GM18868 (cell line): ENCODE data around the gene NXN.
"Not testable (repeated sequence)": the region's sequence is repeated elsewhere in the genome, so short reads cannot be mapped to it uniquely, and the experiment has no call there.

ENCODE experiments used
- ATAC-seq: cut with Tn5 transposase; IDR thresholded peaks from one replicate; pipeline ENCODE4 v1.9.1; 2021; ENCODE audit warnings: mild to moderate bottlenecking, moderate library complexity; ENCODE audit not compliant: unreplicated experiment

The NXN gene

DNA sequence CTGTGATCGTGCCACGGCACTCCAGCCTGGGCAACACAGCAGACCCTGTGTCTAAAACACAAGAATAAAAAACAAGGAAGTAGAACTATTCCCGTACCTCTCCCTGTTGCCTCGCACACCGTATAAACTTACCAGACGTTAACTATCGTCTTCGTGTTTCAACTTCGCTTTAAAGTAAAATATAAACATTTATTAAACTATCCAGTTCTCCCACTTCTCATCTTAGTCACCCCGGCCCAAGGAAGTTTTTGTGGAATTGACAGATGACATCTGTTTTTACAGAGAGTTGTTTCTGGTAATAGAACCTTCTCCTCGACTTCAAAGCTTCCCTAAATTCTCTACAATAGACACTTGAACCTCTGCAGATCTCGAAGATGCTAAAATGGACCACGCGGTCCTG is 83.1 kb downstream of the NXN start:
- ATAC-seq = no peak

DNA sequence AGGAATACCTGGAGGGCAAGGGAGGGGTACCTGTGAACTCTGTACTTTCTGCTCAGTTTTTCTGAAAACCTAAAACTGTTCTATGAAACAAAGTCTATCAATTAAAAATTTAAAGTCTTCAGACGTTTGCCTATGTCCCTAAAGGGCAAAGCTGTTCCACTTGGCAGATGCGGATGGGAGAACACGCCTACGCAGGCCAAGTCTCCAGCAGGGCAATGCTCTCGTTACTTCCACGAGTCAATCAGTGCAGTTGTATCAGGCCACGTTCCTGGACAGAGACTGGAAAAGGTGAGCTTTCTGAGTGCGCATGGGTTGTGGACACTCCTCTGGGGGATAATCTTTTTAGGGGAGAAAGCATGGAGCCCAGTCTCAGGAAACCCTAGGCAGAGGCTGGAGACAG is 86.6 kb downstream of the NXN start:
- no peak for ATAC-seq

DNA sequence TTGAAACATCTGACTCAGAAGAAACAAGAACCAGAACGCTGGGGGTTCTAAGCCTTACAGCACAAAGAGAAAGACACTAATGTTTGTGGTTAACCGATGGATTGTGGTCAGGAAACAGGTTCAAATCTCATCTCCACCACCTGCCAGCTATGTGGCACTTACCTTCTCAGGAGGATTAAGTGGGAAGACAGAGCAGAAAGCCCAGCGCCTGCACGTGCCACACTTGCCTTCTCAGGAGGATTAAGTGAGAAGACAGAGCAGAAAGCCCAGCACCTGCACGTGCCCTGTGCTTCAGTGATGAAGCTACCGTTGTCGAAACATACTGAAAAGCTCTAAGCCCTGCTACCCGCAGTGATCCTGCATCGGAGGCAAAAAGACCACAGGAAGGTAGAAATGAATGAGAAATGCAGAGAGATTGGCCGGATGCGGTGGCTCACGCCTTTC is 90.6 kb downstream of the NXN start:
- ATAC-seq = no peak

DNA sequence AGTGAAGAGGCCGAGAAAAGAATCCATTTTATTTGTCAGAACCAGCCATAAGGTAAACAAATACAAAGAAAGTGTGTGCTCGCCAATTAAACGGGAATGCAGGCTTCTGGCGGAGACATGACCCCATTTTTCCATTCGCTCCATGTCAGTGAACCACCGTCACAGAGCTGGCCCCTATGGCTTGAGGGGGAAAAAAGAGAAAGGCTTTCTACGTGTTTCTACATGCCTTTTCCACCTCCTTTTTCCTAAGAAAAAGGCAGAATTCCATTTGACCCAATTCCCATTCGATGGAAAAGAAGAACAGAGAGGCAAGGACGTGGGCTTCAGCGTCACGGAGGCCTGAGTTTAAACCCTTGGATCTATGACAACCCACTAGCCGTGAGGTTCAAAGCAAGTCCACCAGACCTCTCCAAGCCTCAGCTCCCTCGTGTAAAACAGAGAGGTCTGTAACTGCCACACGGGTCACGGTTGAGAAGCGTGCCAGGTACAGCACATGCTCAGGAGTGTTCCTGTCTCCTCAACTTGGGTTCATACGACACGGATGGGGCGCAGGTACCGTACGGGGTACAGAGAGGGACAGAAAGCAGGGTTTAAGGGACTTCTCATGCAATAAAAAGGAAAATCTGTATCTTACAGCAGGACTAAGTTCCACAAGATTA is 91.9 kb downstream of the NXN start:
- ATAC-seq = no peak

DNA sequence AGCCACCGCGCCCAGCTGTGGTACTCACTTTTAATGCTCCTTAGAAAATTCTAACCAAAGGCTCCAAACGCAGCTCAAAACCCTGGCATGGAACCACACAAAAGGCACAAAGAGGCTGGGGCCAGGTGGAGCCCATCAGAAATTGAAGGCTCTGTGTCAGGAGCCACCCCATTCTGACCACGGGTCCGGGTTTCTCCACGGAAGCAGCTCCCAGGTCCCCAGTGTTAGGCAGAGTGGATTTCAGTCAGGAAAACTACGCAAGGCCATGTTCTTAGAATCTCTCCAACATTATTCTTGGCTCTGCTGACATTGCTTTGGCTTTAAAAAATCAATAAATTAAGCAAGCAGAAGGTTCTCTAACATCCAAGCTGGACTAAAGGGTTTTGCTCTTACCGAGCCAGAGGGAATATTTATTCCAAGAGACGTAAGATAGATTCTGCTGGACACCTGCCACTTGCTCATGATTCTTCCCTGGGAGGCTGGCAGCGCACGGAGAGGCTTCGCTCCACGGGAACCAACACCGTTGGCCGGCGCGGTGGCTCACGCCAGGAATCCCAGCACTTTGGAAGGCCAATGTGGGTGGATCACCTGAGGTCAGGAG is 93.5 kb downstream of the NXN start:
- no peak for ATAC-seq

DNA sequence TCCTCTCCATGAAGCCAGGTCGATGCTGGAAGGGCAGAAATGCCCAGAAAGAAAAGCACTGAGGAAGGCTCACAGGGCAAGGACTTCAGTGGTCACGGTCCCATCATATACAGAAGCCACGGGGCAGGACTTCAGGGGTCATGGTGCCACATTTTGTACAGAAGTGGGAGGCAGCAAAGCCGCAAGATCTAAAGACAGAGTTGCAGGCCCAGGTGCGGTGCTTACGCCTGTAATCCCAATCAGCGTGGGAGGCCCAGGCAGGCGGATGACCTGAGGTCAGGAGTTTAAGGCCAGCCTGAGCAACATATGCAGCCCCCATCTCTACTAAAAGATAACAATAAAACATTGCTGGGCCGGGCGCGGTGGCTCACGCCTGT is 96.0 kb downstream of the NXN start:
- no peak for ATAC-seq

DNA sequence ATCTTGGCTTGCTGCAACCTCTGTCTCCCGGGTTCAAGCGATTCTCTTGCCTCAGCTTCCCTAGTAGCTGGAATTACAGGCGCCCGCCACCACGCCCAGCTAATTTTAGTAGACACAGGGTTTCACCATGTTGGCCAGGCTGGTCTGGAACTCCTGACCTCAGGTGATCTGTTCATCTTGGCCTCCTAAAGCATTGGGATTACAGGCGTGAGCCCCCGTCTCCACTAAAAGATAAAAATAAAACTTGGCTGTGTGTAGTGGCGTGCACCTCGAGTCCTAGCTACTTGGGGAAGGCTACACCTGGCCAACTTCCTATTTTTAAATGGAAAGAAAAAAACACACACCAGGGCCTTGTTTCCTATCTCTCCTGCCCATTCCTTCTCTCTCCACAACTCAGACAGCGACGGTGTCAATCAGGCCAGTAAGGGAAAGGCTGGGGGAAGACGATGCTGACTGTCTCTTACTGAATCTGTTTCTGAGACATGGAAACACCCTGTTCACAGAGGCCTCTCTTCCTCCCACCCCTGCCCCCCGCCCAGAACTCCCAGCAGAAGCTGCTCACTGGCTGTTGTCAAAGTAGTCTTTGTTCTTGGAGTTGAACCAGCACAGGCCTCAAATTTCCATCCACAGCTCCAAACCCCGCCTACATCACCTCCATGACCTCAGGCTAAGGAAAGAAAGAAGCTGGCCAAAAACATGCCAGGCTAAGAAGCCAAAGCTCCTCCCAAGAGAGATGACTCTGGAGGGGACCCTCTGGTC is 96.6 kb downstream of the NXN start:
- ATAC-seq = no peak

DNA sequence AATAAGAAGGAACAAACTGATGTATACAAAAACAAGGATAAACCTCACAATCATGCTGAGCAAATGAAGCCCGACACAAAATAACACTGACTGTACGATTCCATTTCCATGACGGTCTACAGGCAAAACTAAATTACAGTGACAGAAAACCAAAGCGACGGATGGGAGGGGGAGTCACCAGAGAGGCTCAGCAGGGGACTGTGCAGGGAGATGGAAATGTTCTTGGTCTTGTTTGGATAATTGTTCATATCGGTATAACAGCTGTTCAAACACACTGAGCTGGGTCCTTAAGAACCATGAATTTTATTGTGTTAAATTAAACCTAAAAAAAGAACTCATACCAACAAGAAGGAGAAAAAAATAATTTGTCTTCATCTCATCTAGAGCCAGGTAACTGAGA is 97.8 kb downstream of the NXN start:
- no peak for ATAC-seq

DNA sequence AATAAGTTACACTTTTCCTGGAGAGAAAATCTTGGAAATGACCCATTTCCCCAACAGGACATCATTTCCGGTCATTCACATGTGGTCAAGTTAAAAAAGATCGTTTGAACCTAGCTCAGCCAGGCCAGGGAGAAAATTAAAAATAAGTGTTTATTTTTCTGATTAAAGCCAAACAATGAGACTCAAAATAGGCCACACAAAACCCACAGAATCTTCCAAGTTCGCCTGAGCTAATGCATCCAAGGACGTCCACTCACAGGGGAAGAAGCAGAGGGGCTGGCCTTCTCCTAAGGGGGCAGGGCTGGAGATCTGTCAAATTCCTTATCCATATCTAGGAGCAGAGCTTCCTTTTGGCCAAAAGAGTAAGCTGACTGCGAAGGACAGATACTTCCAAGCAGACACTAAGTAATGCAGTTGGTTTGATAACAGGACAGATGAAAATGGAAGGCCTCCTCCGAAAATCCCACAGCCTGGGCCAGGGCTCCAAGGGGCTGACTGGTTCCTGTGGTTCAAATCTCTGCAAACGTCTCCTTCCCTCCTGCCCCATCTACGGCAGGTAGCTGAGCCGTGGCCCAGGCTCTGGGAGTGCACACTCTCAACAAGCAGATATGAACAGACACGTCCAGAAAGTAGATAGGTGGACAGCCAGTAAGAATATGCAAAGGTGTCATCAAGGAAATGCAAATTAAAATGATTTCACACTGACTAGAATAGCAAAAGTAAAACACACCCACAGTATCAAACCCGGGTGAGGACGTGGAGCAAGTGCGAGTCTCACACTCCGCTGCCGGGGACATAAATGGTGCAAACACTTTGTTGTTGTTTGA is 98.9 kb downstream of the NXN start:
- no peak for ATAC-seq

DNA sequence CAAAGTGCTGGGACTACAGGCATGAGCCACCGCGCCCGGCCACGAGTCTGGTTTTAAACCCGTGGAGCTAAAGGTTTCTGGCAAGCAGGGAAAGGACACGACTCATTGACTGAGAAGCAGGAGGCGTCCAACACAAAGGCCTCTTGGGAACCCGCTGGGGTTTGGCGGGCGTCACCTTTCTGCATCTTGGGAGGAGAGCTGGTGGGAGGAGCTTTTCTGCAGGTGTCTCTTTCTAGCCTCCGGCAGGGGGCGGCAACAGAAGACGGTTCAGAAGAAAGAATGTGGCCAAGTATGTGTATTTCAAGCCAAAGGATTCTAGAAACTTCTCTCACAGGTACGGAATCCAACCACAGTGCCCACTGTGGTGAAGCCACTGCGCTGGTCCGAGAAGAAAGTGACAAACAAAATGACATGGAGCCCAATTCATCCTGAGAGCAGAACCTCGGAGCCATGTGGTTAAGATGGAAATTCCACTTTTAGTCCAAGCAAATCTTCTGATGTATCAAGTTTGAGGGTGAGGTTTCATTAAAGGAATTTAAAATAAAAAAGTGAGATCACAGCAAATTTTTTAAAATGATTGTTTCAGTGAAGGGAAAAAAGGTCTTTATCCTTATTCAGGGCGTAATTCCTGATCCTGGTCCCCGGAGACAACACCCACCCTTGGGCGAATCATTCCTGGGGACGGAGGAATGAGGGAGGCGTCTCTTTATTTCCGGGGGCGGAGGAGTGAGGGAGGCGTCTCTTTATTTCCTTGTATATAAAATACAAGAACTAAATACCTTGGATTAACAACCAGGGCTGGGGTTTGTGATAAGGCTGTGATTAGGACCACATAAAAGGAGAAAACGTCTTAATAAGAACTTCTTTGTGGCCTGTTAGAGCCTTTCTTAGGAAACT is 99.8 kb downstream of the NXN start:
- no peak for ATAC-seq

DNA sequence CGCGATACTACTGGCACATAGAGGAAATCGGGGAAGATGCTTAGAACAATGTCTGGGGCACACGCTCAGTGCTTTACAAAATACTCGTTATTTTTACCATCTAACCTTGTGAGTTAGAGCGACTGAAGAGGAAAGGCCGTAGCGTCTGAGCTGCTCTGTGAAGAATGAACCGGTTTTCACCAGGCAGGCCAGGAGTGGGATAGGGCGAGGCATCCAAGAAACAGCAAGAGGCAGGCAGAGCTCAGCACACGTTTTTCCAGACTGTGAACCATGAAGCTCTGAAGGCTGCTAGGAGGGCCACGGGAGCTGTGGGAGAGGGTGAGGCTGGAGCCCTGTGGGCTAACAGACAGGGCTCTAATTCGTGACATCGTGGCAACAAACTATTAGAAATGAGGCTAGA is 101.9 kb downstream of the NXN start:
- no peak for ATAC-seq

DNA sequence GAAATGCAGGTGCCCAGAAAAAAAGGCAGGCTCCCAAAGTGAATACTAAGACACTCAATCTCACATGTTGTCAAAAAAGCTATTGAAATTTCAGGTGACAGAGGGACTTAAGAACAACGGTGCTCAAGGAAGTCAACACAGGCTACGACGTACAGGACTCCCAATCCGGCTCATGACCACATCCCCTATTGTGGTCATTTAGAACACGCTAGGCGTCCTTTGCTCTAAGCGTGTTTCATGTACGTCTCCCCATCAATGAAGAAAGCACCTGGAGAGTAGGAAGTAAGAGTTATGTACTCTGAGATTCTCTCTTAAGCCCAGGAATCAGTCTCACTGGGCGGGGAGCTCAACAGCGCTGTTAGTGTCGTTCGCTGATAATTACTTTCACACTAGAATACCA is 103.3 kb downstream of the NXN start:
- no peak for ATAC-seq

DNA sequence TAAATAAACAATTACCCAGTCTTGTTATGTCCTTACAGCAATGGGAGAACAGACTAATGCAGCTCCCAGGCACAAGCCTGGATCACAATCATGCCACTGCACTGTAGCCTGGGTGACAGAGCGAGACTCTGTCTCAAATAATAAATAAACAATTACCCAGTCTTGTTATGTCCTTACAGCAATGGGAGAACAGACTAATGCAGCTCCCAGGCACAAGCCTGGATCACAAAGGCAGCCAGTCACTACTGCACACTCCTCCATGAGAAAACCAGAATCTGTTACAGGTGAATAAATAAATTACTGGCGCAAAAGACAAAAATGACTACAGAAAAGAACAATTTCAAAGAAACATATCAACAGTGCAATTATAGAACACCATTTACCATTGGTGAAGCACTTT is 105.0 kb downstream of the NXN start:
- ATAC-seq = not testable (repeated sequence)

DNA sequence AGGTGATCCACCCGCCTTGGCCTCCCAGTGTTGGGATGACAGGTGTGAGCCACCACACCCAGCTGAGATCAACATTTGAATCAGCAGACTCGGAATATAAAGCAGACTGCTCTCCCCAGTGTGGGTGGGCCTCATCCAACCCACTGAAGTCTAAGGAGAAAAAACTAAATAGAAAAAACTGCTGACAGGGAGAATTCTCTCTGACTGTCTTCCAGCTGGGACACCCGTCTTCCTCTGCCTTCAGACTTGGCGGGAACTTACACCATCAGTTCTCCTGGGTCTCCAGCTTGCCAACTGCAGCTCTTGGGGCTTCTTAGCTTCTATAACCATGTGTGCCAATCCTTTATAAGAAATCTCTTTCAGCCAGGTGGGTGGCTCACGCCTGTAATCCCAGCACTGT is 106.7 kb downstream of the NXN start:
- no peak for ATAC-seq

DNA sequence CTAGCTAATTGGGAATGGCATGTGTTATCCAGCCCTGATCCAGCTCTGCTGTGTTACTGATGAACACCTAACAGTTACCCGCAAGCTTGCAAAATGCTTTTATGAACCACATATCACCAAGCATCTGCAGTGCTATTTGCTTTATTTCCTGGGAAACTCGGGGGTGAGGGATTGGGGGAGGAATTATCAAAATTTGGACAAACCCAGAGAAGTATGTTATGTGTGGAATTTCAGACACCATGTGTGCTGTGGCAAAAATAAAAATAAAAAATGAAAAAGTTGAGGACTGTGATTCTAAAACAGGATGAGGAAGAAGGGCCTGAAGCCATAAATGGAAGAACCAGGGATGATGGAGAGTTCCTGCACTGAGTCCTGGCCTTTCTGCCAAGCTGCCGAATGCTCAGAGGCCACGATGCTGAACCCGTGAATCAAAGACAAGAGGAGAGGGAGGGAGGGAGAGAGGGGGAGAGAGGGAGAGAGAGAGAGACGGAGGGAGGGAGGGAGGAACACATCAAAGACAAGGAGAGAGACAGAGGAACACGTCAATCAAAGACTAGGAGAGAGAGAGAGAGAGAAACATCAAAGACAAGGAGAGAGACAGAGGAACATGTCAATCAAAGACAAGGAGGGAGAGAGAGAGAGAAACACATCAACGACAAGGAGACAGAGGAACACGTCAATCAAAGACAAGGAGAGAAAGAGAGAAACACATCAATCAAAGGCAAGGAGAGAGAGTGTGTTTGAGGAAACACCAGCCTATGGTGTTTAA is 107.6 kb downstream of the NXN start:
- ATAC-seq = no peak

DNA sequence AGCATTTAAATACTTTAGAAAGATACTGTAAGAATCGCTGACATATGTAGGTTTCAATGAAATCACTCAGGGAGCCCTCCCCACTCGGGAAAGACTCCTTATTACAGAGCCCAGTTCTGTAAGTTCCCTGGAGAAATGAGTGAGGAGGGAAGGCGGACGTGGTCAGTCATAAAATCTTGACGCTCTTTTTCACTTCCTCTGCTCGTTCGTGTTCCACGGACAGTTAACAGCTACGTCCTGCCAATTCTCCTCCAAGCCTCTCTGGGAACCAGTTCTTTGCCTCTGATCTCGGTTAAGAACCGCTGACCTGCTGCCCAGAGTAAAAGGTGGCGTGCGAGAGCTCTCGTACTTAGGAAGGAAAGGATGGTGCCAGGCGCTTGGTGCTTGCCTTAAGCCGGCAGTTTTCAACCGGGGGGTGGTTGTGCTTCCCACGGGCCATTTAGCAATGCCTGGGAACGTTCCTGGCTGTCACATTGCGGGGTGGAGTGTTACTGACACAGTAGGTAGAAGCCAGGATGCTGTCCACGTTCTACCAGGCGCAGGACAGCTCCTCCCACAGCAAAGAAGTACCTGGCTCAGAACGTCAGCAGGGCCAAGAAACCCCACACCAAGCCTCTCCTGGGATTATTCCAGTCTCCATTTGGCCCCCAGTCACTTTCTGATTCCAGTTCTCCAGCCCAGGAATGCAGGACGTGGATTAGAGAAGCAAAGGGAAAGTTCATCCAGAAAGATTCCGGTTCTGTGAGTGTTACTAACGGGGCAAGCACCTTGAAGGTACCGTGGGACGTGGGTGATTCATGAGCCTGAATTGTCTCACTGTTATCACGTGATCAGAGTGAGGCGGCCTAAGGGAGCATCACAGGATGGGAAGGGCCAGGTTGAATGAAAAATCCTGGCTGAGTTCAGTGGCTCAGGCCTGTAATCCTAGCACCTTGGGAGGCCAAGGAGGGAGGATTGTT is 109.7 kb downstream of the NXN start:
- no peak for ATAC-seq

DNA sequence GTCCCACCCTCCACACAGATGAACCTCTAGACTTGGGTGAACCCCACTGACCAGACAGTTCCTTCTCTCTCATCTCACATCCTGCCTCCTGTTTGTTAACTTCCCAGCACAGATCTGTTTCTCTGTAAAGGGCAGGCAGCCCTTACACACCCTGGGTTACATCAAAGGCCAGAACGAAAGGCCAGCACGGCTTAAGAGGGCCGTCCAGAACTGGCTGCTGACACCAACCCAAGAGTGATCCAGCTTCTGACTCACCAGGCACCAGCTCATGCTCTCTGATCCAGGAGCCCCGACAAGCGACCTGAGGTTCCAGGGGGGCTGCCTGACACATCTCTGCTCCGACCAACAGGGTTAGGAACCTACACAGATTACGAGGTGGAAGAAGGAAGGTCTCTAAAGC is 110.5 kb downstream of the NXN start:
- no peak for ATAC-seq

DNA sequence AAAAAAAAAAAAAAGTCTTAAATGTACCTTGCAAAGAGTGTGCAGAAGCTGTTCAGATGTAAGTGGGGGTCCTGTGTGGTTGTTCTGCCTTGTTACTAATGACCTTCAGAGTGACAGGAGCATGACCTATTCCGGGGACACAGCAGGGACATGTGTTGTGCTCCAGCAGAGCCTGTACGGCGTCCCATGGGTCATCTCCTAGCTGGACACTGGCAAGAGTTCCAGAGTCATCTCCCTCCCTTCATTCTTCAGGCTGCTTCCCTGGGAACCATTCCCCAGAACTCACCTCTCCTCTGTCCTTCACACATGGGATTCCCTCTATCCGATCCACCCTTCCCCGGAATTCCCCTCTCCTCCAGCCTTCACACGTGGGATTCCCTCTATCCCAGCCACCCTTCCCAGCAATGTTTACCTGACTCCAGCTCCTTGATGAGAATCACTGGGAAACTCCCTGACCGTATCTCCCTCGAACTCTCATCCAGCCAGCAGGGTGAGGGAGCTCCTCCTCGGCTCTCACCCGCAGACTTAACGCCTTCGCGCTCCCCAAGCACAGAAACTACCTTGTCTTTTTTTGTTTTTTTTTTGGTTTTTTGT is 111.6 kb downstream of the NXN start:
- no peak for ATAC-seq
